PC-3 (cell line): ENCODE measurements around the gene CHST11.

ENCODE experiments used
- EZH2 ChIP-seq: fragments of 300-600 bp; sonication (generic); IDR thresholded peaks from one replicate; pipeline ENCODE4 v1.6.1; 2017; ENCODE audit warnings: antibody characterized with exemption, mild to moderate bottlenecking, low read length; ENCODE audit not compliant: unreplicated experiment
- TF ChIP-seq, protein P1 (sequence below): fragments of 300-600 bp; sonication (generic); conservative IDR thresholded peaks from 2 replicates; pipeline ENCODE4 v1.5.1; 2017; ENCODE audit warnings: antibody characterized with exemption, low read depth, mild to moderate bottlenecking, low read length

DNA sequence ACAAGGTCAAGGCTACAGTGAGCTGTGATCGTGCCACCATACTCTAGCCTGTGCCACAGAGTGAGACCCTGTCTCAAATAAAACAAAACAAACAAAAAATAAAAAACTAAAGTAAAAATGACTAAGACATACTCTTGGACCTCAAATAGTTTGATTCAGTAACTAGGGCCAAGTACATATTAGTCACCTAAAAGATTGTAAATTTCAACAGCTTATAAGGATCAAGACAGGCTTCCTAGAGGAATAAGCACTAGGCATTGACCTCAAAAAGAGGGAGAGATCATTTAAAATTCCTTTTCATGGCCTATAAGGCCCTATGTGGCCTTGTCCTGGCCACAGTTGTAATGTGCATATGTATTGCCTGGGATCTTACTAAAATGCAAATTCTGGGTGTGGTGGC, 46.0 kb upstream of the CHST11 start:
- TF ChIP-seq, protein P1, sequence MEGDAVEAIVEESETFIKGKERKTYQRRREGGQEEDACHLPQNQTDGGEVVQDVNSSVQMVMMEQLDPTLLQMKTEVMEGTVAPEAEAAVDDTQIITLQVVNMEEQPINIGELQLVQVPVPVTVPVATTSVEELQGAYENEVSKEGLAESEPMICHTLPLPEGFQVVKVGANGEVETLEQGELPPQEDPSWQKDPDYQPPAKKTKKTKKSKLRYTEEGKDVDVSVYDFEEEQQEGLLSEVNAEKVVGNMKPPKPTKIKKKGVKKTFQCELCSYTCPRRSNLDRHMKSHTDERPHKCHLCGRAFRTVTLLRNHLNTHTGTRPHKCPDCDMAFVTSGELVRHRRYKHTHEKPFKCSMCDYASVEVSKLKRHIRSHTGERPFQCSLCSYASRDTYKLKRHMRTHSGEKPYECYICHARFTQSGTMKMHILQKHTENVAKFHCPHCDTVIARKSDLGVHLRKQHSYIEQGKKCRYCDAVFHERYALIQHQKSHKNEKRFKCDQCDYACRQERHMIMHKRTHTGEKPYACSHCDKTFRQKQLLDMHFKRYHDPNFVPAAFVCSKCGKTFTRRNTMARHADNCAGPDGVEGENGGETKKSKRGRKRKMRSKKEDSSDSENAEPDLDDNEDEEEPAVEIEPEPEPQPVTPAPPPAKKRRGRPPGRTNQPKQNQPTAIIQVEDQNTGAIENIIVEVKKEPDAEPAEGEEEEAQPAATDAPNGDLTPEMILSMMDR, result no peak
- no peak for TF ChIP-seq EZH2
